Right ventricle myocardium superior (tissue), 1 donor: ENCODE data around the gene FXYD2. TPM values are rescaled to one million over a fixed set of nuclear protein-coding genes. Genes with fewer than 3 reads are reported as not detected.
A peak's percentile ranks its signal among the peaks of the same experiment; 100 is the strongest.

Source experiments
- ATAC-seq: fragments of 200-7000 bp; cut with Tn5 transposase; one replicate; pipeline ENCODE4 v1.9.1; 2020; ENCODE audit warnings: mild to moderate bottlenecking; ENCODE audit not compliant: poor library complexity
- DNase-seq: peaks from one replicate; pipeline ENCODE4 v3.0.0-alpha.2; 2020
- intact Hi-C: fragments of 100-400 bp; cut with DNase I; formaldehyde crosslinking; loops from one replicate; pipeline ENCODE4 v1.11.2; 2022
- total RNA-seq: library from RNA; stranded (reverse); fragmentation: NEBNext Ultra II Directional; extraction: Animal tissue kit (Norgen Biotek cat#: 25700); gene quantifications from one replicate; pipeline ENCODE4 v1.2.1, GENCODE V29; 2021
- donor health status: DM: no; HTN: yes; CAD: no; lungs with severe emphysema.

FXYD2 gene
- total RNA-seq, 1 donor from 2014 or later, result 1.4 TPM

GRCh38 chr11:117839380-117839881 lies 14.9 kb upstream of the FXYD2 start:
- ATAC-seq (no peak), DNase-seq (no peak)
- intact Hi-C loops, result no loop called here

GRCh38 chr11:117838901-117839300 lies 14.4 kb upstream of the FXYD2 start:
- ATAC-seq (no peak), DNase-seq (no peak)
- intact Hi-C loops, result no loop called here

- DNase-seq (no peak), ATAC-seq (no peak)
Measured at GRCh38 chr11:117837791-117838190, 13.2 kb upstream of the FXYD2 start.

DNA sequence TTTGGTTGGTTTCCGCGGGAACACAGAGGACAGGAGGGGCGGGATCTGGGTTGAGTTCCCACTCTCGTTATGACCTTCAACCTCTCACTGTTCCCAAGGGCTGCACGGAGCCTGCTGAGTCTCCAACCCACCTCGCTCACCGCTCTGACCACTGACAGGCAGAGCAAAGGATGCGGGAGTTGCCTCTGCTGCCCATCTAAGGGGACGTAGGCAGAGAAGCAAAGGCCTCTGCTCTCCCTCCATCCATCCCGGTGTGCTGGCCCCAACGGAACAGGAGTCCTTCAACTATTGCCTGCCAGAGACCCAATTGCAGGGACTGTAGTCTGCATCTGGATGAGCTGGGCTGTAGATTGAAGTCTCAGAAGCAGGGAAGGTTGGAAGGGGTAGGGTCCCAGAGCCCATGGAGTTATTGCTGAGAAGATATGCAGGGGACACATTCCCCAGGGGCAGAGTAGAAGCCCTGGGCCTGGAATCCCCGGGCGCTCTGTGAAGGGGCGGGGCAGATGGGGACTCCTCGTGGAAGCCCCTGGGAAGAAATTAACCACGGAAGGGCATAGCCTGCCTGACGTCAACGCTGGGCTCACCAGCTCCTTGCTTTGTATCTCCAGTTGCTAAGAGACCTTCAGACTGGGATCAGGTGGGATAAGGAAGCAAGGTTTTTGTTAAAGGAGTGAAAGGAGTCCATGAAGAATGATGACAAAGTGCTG lies 12.7 kb upstream of the FXYD2 start:
- intact Hi-C loops, result no loop called here
- peak; percentile 29 for DNase-seq
- ATAC-seq, result no peak

More at GRCh38 chr11:117837791-117838190, 13.2 kb upstream of the FXYD2 start:
- intact Hi-C loops, result no loop called here

GRCh38 chr11:117836077-117836960 lies 11.8 kb upstream of the FXYD2 start:
- DNase-seq (peak; percentile 27), ATAC-seq (peak; percentile 26)
- intact Hi-C loops, result no loop called here

- no peak for ATAC-seq
- no peak for DNase-seq
- intact Hi-C loops, result no loop called here
Measured at GRCh38 chr11:117835576-117835975, 11.0 kb upstream of the FXYD2 start.

GRCh38 chr11:117834838-117835443 lies 10.4 kb upstream of the FXYD2 start:
- DNase-seq, result peak; percentile 13
- ATAC-seq, result no peak

GRCh38 chr11:117834068-117834810 lies 9.7 kb upstream of the FXYD2 start:
- no peak for ATAC-seq
- intact Hi-C loops, result no loop called here
- DNase-seq, result no peak

More at GRCh38 chr11:117834838-117835443, 10.4 kb upstream of the FXYD2 start:
- intact Hi-C loops, result no loop called here

- ATAC-seq (peak; percentile 50), DNase-seq (peak; percentile 43)
- intact Hi-C loops, result no loop called here
Measured at GRCh38 chr11:117833401-117833891, 8.9 kb upstream of the FXYD2 start.

GRCh38 chr11:117832511-117832910 lies 8.0 kb upstream of the FXYD2 start:
- DNase-seq (peak; percentile 17), ATAC-seq (no peak)
- intact Hi-C loops, result no loop called here

DNA sequence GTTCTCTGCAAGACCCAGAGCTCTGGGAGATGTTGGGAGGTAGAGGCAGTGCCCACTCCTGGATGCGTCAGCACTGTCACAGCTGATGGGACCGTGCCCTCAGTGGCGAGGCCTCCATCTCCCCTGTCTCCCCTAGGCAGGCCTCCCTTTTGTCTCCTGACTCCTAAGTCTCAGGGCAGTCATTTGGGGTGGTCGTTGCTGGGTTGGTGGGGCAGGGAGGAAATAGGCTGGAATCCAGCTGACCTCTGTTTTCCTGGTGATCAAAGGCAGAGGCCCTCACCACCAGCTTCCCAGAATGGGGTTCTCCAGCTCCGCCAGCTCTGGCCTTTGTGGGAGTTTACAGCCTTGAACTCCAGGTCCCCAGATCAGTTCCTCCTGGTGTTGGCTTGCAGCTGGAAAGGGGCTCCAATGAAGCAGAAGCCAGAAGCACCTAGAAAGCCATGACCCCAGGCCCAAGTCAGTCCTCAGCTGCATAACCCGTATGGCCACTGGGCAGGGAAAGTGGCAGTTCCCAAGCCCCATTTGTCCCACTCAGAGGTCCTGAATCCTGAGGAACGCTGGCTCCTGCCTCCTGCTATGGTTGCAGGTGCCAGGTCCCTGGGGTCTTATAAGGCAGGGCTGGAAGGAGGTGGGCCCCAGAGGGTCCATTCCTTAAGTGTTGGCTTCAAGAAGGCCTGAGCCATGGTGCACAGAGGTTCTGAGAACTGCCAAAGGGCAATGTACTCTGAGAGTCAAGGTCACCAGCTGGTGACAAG lies 7.3 kb upstream of the FXYD2 start:
- peak; percentile 23 for DNase-seq
- intact Hi-C loops, result no loop called here
- ATAC-seq, result no peak

DNA sequence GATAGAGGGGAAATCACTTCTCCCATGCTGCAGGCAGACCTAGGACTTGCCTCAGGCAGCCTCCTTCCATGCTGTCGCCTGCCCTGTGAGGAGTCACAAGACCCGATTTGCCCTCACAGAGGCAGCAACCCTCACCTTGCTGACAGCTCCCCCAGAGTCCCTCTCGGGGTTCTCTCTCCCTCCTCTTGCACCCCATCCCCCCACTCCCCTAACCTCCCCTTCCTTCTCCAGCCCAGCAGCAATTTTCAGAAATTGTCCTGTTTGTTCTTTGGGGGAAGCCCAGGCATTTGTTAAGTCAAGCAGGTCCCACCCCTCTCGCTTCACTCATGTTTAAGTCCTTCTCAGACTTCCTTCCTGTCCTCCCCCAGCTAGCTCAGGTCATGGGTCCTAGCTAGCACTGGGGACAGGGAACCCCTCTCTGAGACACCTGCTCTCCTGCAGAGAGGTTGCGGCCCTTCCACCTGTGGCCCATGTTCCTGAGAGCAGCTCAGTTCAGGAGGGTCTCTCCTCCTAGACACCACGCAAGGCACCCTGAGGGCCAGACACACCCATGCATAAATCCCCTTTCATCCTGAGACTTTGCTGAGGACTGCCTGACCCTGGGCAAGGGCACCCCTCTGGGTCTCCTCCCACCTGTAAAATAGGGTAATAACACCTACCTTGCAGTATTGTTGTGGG lies 6.3 kb upstream of the FXYD2 start:
- DNase-seq (peak; percentile 14), ATAC-seq (no peak)
- intact Hi-C loops, result no loop called here

GRCh38 chr11:117830072-117830471 lies 5.5 kb upstream of the FXYD2 start:
- intact Hi-C loops, result no loop called here
- no peak for DNase-seq
- no peak for ATAC-seq

- DNase-seq (no peak), ATAC-seq (no peak)
- intact Hi-C loops, result no loop called here
Measured at GRCh38 chr11:117829369-117829725, 4.8 kb upstream of the FXYD2 start.

DNA sequence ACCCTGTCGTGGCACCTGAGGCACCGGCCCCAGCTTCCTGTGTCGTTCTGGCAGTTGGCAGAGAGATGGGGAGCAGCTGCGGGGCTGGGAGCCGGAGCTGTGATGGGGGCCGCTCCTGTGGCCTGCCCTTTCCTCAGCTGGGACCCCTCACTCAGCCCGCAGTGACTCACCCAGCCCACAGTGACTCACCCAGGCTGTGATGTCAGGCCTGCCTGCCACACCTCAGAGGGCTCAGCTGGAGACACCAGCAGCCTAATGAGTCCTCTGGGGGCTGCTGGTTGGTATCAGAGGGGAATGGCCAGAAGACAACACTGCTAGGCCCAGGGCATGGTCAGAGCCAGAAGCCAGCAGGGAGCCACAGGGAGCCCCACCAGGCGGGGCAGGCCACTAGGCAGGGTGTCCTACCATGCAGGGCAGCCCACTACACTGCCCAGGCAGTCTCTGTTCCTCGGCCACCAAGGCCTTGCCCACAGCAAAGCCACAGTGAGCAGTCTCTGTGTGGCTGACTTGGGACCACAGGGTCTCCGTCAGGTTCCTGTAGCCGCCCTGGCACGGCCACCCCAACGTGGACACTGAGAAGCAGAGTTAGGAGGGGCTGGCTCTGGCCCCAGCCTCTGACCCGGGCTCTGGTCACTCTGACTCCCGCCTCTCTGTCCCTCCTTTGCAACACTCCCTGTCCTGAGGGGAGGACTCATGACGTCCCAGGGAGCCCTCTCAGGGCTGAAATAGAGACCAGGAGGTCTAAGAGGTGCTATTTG lies 4.2 kb upstream of the FXYD2 start:
- peak; percentile 13 for ATAC-seq
- intact Hi-C loops, result no loop called here
- DNase-seq, result peak; percentile 69
